IMR-90 (cell line): ENCODE measurements around the gene KATNB1. TPM values are rescaled to one million over a fixed set of nuclear protein-coding genes. Genes with fewer than 3 reads are reported as not detected.

Experiments
- ATAC-seq: fragments of 200-7000 bp; cut with Tn5 transposase; 2 replicates; pipeline ENCODE4 v1.9.1; 2020; ENCODE audit warnings: low read depth, mild to moderate bottlenecking, moderate library complexity
- BruUV-seq: library from RNA; stranded (reverse); fragments of 400-500 nt; replicated peaks from 2 replicates; lab custom pipeline; 2021; lab: Mats Ljungman, UMichigan
- CTCF ChIA-PET: fragments of 300-600 bp; formaldehyde crosslinking; extraction: SDS; loops from one replicate; lab custom pipeline; 2021; ENCODE audit warnings: antibody characterized with exemption; lab: Yijun Ruan, JAX
- POLR2A ChIA-PET: fragments of 300-600 bp; sonication (Branson Sonifier 250); formaldehyde crosslinking; loops from one replicate; lab custom pipeline; 2022; ENCODE audit warnings: antibody characterized with exemption; ENCODE audit not compliant: unreplicated experiment; lab: Charles Lee
- DNase-seq: peaks from one replicate; pipeline ENCODE4 v3.0.0; 2013
- H2AFZ ChIP-seq: replicated peaks from 2 replicates; pipeline ENCODE3; 2013; ENCODE audit warnings: low read length, mild to moderate bottlenecking; ENCODE audit not compliant: poor library complexity
- H2AK5ac ChIP-seq: 2 replicates; pipeline ENCODE4 v1.6.1; 2013; ENCODE audit warnings: low read depth, low read length, inconsistent platforms
- H2AK9ac ChIP-seq: replicated peaks from 2 replicates; pipeline ENCODE3; 2013; ENCODE audit warnings: mild to moderate bottlenecking, low read depth, low read length, moderate library complexity; ENCODE audit not compliant: poor library complexity
- H2BK120ac ChIP-seq: 2 replicates; pipeline ENCODE4 v1.6.1; 2013; ENCODE audit warnings: low read depth, low read length, inconsistent platforms
- H2BK15ac ChIP-seq: 3 replicates; pipeline ENCODE4 v1.6.1; 2013; ENCODE audit warnings: low read depth, low read length, inconsistent platforms
- H2BK20ac ChIP-seq: 2 replicates; pipeline ENCODE4 v1.6.1; 2013; ENCODE audit warnings: low read depth, mild to moderate bottlenecking, inconsistent platforms, low read length, moderate library complexity
- H2BK5ac ChIP-seq: 2 replicates; pipeline ENCODE4 v1.6.1; 2013; ENCODE audit warnings: mild to moderate bottlenecking, low read depth, low read length, inconsistent platforms; ENCODE audit not compliant: poor library complexity, severe bottlenecking
- H3K14ac ChIP-seq: replicated peaks from 2 replicates; pipeline ENCODE4 v1.6.1; 2013; ENCODE audit warnings: low read depth, low read length, inconsistent platforms
- H3K18ac ChIP-seq: 2 replicates; pipeline ENCODE4 v1.6.1; 2013; ENCODE audit warnings: low read depth, low read length, control low read depth
- H3K23ac ChIP-seq: 2 replicates; pipeline ENCODE4 v1.6.1; 2013; ENCODE audit warnings: low read depth, low read length, inconsistent platforms
- H3K27ac ChIP-seq: 2 replicates; pipeline ENCODE4 v1.5.1; 2013; ENCODE audit warnings: mild to moderate bottlenecking, control low read depth, low read length; ENCODE audit not compliant: insufficient read depth
- H3K27me3 ChIP-seq: 2 replicates; pipeline ENCODE4 v1.6.1; 2013; ENCODE audit warnings: low read length; ENCODE audit not compliant: control insufficient read depth, insufficient read depth
- H3K36me3 ChIP-seq: 2 replicates; pipeline ENCODE4 v1.6.1; 2013; ENCODE audit warnings: low read length, mixed read lengths; ENCODE audit not compliant: control insufficient read depth, insufficient read depth
- H3K4ac ChIP-seq: 2 replicates; pipeline ENCODE4 v1.6.1; 2013; ENCODE audit warnings: low read depth, low read length, inconsistent platforms
- H3K4me1 ChIP-seq: 2 replicates; pipeline ENCODE4 v1.6.1; 2013; ENCODE audit warnings: low read length, mixed read lengths; ENCODE audit not compliant: control insufficient read depth, insufficient read depth
- H3K4me2 ChIP-seq: 2 replicates; pipeline ENCODE4 v1.6.1; 2013; ENCODE audit warnings: low read depth, mild to moderate bottlenecking, control low read depth, low read length, moderate library complexity
- H3K4me3 ChIP-seq: 2 replicates; pipeline ENCODE4 v1.5.1; 2013; ENCODE audit warnings: low read depth, mild to moderate bottlenecking, control low read depth, low read length, moderate library complexity; ENCODE audit not compliant: insufficient read depth
- H3K56ac ChIP-seq: 2 replicates; pipeline ENCODE4 v1.6.1; 2013; ENCODE audit warnings: low read length, inconsistent platforms; ENCODE audit not compliant: insufficient read depth; ENCODE audit errors: extremely low read depth
- H3K79me1 ChIP-seq, 2 experiments: 2 replicates each; pipeline ENCODE4 v1.6.1; 2013; ENCODE audit warnings: low read length in 2 of 2, inconsistent platforms in 1 of 2, low read depth in 1 of 2
- H3K9ac ChIP-seq: 2 replicates; pipeline ENCODE4 v1.6.1; 2013; ENCODE audit warnings: low read depth, low read length, control low read depth
- H3K9me1 ChIP-seq: 2 replicates; pipeline ENCODE4 v1.6.1; 2013; ENCODE audit warnings: low read length, inconsistent platforms; ENCODE audit not compliant: insufficient read depth
- H3K9me3 ChIP-seq: 2 replicates; pipeline ENCODE4 v1.6.1; 2013; ENCODE audit warnings: low read length; ENCODE audit not compliant: control insufficient read depth, insufficient read depth
- H4K20me1 ChIP-seq: 2 replicates; pipeline ENCODE4 v1.6.1; 2013; ENCODE audit warnings: low read length, inconsistent platforms; ENCODE audit not compliant: insufficient read depth
- H4K5ac ChIP-seq: 2 replicates; pipeline ENCODE4 v1.6.1; 2013; ENCODE audit warnings: mild to moderate bottlenecking, low read depth, low read length, control low read depth
- H4K8ac ChIP-seq, 2 experiments: 2 replicates each; pipeline ENCODE4 v1.6.1; 2013; ENCODE audit warnings: low read depth in 2 of 2, low read length in 2 of 2, control low read depth in 1 of 2, inconsistent platforms in 1 of 2
- H4K91ac ChIP-seq: 2 replicates; pipeline ENCODE4 v1.6.1; 2013; ENCODE audit warnings: low read depth, low read length, inconsistent platforms; ENCODE audit not compliant: insufficient read depth
- BHLHE40 ChIP-seq: fragments of 150-350 bp; IDR thresholded peaks from 2 replicates; pipeline ENCODE4 v1.6.1; 2016; ENCODE audit warnings: mild to moderate bottlenecking, low read depth, low read length
- CEBPB ChIP-seq: IDR thresholded peaks from 2 replicates; pipeline ENCODE4 v1.6.1; 2012; ENCODE audit warnings: low read depth, low read length, improper control_type of control experiment
- CHD1 ChIP-seq: IDR thresholded peaks from 2 replicates; pipeline ENCODE4 v1.6.1; 2012; ENCODE audit warnings: low read depth, low read length, improper control_type of control experiment
- CTCF ChIP-seq: conservative IDR thresholded peaks from 2 replicates; pipeline ENCODE4 v1.5.1; 2012; ENCODE audit warnings: mild to moderate bottlenecking, low read depth, low read length, improper control_type of control experiment
- ELK1 ChIP-seq: fragments of 150-350 bp; IDR thresholded peaks from 2 replicates; pipeline ENCODE4 v1.6.1; 2016; ENCODE audit warnings: low read depth, mild to moderate bottlenecking, low read length, moderate library complexity, borderline replicate concordance
- FOS ChIP-seq: fragments of 150-350 bp; IDR thresholded peaks from 2 replicates; pipeline ENCODE4 v1.6.1; 2016; ENCODE audit warnings: low read depth, low read length
- MAFK ChIP-seq: IDR thresholded peaks from 2 replicates; pipeline ENCODE4 v1.6.1; 2012; ENCODE audit warnings: low read depth, low read length, improper control_type of control experiment
- MAZ ChIP-seq: IDR thresholded peaks from 2 replicates; pipeline ENCODE4 v1.6.1; 2012; ENCODE audit warnings: low read depth, mild to moderate bottlenecking, low read length, improper control_type of control experiment, moderate library complexity, borderline replicate concordance
- MXI1 ChIP-seq: IDR thresholded peaks from 2 replicates; pipeline ENCODE4 v1.6.1; 2012; ENCODE audit warnings: low read depth, mild to moderate bottlenecking, low read length, moderate library complexity, borderline replicate concordance
- NFE2L2 ChIP-seq: fragments of 150-350 bp; IDR thresholded peaks from 2 replicates; pipeline ENCODE4 v1.6.1; 2016; ENCODE audit warnings: low read depth, mild to moderate bottlenecking, low read length
- POLR2A ChIP-seq: IDR thresholded peaks from 2 replicates; pipeline ENCODE4 v1.6.1; 2012; ENCODE audit warnings: mild to moderate bottlenecking, low read depth, low read length
- RAD21 ChIP-seq: IDR thresholded peaks from 2 replicates; pipeline ENCODE4 v1.6.1; 2012; ENCODE audit warnings: low read length, improper control_type of control experiment
- RCOR1 ChIP-seq: IDR thresholded peaks from 2 replicates; pipeline ENCODE4 v1.6.1; 2012; ENCODE audit warnings: mild to moderate bottlenecking, low read length, improper control_type of control experiment; ENCODE audit not compliant: insufficient replicate concordance
- RFX5 ChIP-seq: IDR thresholded peaks from 2 replicates; pipeline ENCODE4 v1.8.0; 2012; ENCODE audit warnings: low read depth, mild to moderate bottlenecking, low read length, moderate library complexity
- SMC3 ChIP-seq: fragments of 150-350 bp; IDR thresholded peaks from 2 replicates; pipeline ENCODE4 v1.6.1; 2016; ENCODE audit warnings: low read depth, mild to moderate bottlenecking, antibody characterized with exemption, low read length, moderate library complexity
- USF2 ChIP-seq: fragments of 150-350 bp; IDR thresholded peaks from 2 replicates; pipeline ENCODE4 v1.6.1; 2017; ENCODE audit warnings: mild to moderate bottlenecking, antibody characterized with exemption, low read length, low read depth
- WGBS, 2 experiments: methylation state at CpG; one replicate each; pipeline versions ENCODE4 v1.1.5 to v1.1.7; 2013; ENCODE audit warnings: missing lambda C conversion rate in 2 of 2; ENCODE audit not compliant: insufficient read length in 1 of 2; ENCODE audit errors: extremely low coverage in 2 of 2; 5-methylcytosine and 5-hydroxymethylcytosine counted together
- dilution Hi-C: fragments of 300-500 bp; cut with HindIII; formaldehyde crosslinking; loops from one replicate; pipeline ENCODE4 v1.14.3; 2018; ENCODE audit warnings: low sequenced_read_pairs; ENCODE audit not compliant: unreplicated experiment
- in situ Hi-C: fragments of 300-500 bp; cut with MboI; formaldehyde crosslinking; loops from 3 replicates; pipeline ENCODE4 v1.14.3; 2019; ENCODE audit warnings: low sequenced_read_pairs, inconsistent platforms, mixed read lengths
- intact Hi-C: fragments of 100-400 bp; cut with micrococcal nuclease; formaldehyde crosslinking; loops from 2 replicates; pipeline ENCODE4 v1.10.0; 2022
- polyA plus RNA-seq, 3 experiments: library from polyadenylated mRNA; depleted of rRNA; stranded (reverse); fragments of >200 nt; gene quantifications; 2 replicates each; pipeline ENCODE4 v1.2.3, GENCODE V29; 2012; ENCODE audit warnings: low replicate concordance in 1 of 3
- total RNA-seq: library from RNA; depleted of rRNA; stranded (reverse); fragments of >200 nt; gene quantifications from 2 replicates; pipeline ENCODE4 v1.2.3, GENCODE V29; 2012

The KATNB1 gene
- total and polyA plus RNA-seq, 2 of the 4 experiments (the other 2 are of a cell fraction), result 10.9 to 23.5 TPM

GRCh38 chr16:57785924-57786323 is 50.4 kb downstream of the KATNB1 start:
- Histone ChIP-seq H2BK120ac (no peak overlapping the region), H2AFZ (no peak overlapping the region), H3K36me3 (peaks cover 44% of the 10 kb centered on the region), H3K56ac (no peak overlapping the region), H4K8ac (no peak overlapping the region), H3K4me2 (no peak overlapping the region), H3K14ac (no peak overlapping the region), H2AK5ac (no peak overlapping the region), H3K79me1 (peaks cover 18 to 68% of the 10 kb centered on the region in 2 experiments), H4K91ac (no peak overlapping the region), H3K27me3 (no peaks in the 10 kb centered on the region), H2BK15ac (no peak overlapping the region), H3K18ac (no peak overlapping the region), H2BK20ac (no peak overlapping the region), H3K4me3 (no peak overlapping the region), H3K9me3 (no peaks in the 10 kb centered on the region), H2BK5ac (no peak overlapping the region), H3K4me1 (peaks cover 6% of the 10 kb centered on the region; the same call in 1 of the 2 replicates), H3K9me1 (peaks cover 15% of the 10 kb centered on the region; the same call in 1 of the 2 replicates), H3K9ac (no peak overlapping the region), H3K4ac (no peak overlapping the region), H2AK9ac (no peak overlapping the region), H3K27ac (no peak overlapping the region), H4K20me1 (peaks cover 18% of the 10 kb centered on the region; the same call in 1 of the 2 replicates), H4K5ac (no peak overlapping the region), H3K23ac (no peak overlapping the region)
- in situ Hi-C loops, result no loop called here
- TF ChIP-seq MAZ (no peak), CHD1 (no peak), NFE2L2 (no peak), CEBPB (no peak), CTCF (no peak), RAD21 (no peak), POLR2A (no peak), ELK1 (no peak), USF2 (no peak), MAFK (no peak), RFX5 (no peak), MXI1 (no peak), RCOR1 (no peak), BHLHE40 (no peak), SMC3 (no peak), FOS (no peak)
- ATAC-seq (no peak), DNase-seq (no peak)
- ChIA-PET POLR2A (interaction anchor here (0.6 kb wide), 1 partner anchor 98 kb away, joined by 3 read pairs; no protein-coding TSS in a partner anchor), CTCF (interaction anchor here (0.7 kb wide), 1 partner anchor 19 kb away, joined by 3 read pairs; no protein-coding TSS in a partner anchor)
- intact Hi-C loops, result no loop called here
- 100% methylated on average over 2 of the region's 8 CpGs; no CpG with 5 or more reads in 1 of the 2 experiments for WGBS, 2 experiments
- BruUV-seq, result no TSS peak
- dilution Hi-C loops, result no loop called here
